ENCODE data around the gene TTC28. TPM values are rescaled to one million over a fixed set of nuclear protein-coding genes. Genes with fewer than 3 reads are reported as not detected.

The TTC28 gene
- total RNA-seq, 1 donor from 2014 or later = 1.3 TPM

DNA sequence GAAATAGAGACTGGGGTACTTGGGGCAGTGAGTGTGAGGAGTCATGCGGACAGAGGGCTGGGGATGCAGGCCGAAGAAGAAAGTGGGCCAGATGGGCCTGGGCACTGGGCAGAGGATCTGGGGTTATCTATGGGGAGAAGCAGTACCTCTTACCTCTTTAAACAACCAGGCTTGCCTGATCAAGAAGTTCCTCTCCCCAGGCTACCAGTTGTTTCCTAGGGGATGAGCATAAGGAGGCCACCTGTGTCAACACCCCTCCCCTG is 662.2 kb downstream of the TTC28 start:
- TF ChIP-seq, protein P1, sequence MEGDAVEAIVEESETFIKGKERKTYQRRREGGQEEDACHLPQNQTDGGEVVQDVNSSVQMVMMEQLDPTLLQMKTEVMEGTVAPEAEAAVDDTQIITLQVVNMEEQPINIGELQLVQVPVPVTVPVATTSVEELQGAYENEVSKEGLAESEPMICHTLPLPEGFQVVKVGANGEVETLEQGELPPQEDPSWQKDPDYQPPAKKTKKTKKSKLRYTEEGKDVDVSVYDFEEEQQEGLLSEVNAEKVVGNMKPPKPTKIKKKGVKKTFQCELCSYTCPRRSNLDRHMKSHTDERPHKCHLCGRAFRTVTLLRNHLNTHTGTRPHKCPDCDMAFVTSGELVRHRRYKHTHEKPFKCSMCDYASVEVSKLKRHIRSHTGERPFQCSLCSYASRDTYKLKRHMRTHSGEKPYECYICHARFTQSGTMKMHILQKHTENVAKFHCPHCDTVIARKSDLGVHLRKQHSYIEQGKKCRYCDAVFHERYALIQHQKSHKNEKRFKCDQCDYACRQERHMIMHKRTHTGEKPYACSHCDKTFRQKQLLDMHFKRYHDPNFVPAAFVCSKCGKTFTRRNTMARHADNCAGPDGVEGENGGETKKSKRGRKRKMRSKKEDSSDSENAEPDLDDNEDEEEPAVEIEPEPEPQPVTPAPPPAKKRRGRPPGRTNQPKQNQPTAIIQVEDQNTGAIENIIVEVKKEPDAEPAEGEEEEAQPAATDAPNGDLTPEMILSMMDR (IDR thresholded peaks at IDR 0.05; ENCODE audit: insufficient read depth, low read length, severe bottlenecking) = no peak
- DNase-seq (ENCODE audit: low read depth) = no peak
- no peak for FAIRE-seq

DNA sequence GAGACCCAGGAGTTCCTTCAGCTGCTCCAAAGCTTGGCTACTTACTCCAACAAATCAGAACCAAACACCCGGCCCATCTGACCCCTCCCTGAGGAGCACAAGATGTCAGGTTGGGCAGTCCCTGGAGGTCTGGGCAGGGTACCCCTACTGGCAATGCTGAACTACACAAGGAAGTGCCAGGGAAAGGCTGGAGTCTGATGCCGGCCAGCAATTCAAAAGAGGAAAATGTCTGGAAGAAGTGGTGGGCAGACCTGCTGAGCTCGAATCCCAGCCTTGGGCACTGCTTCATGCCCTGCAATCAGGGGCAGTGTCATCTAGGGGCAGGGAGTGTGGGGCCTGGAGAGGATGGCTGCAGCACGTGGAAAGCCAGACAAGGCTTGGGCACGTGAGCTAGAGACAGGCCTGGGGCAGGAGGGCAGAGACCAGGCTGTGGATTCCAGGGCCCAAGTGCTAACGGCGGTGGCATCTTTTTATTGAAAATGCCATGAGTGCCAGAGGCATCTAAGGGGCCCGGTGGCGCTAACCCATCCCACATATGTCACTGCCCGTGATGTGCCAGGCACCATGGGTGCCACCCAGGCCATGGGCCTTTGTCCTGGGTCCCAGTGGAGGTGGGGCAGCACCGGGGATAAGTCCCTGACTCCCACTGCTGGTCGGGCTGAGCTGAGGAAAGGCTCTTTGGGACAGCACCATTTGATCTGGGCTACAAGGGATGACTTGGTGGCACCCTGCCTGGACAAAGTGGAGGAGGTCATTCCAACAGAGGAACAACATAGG is 662.7 kb downstream of the TTC28 start:
- Histone ChIP-seq H3K4me3 (ENCODE audit: low read depth, low read length) (no peak overlapping the region), H3K36me3 (ENCODE audit: control insufficient read depth, insufficient read depth, low read length) (no peaks in the 10 kb centered on the region), H3K27me3 (ENCODE audit: control insufficient read depth, insufficient read depth, low read length) (peaks cover 2% of the 10 kb centered on the region)
- TF ChIP-seq, protein P1 (IDR thresholded peaks at IDR 0.05; ENCODE audit: insufficient read depth, low read length, severe bottlenecking) = no peak
- DNase-seq (ENCODE audit: low read depth) = no peak
- FAIRE-seq = no peak

More for the DNA sequence above, 662.2 kb downstream of the TTC28 start:
- H3K27me3 ChIP-seq (ENCODE audit: control insufficient read depth, insufficient read depth, low read length) = peaks cover 2% of the 10 kb centered on the region
- H3K4me3 ChIP-seq (ENCODE audit: low read depth, low read length) = no peak overlapping the region
- no peaks in the 10 kb centered on the region for H3K36me3 ChIP-seq (ENCODE audit: control insufficient read depth, insufficient read depth, low read length)

DNA sequence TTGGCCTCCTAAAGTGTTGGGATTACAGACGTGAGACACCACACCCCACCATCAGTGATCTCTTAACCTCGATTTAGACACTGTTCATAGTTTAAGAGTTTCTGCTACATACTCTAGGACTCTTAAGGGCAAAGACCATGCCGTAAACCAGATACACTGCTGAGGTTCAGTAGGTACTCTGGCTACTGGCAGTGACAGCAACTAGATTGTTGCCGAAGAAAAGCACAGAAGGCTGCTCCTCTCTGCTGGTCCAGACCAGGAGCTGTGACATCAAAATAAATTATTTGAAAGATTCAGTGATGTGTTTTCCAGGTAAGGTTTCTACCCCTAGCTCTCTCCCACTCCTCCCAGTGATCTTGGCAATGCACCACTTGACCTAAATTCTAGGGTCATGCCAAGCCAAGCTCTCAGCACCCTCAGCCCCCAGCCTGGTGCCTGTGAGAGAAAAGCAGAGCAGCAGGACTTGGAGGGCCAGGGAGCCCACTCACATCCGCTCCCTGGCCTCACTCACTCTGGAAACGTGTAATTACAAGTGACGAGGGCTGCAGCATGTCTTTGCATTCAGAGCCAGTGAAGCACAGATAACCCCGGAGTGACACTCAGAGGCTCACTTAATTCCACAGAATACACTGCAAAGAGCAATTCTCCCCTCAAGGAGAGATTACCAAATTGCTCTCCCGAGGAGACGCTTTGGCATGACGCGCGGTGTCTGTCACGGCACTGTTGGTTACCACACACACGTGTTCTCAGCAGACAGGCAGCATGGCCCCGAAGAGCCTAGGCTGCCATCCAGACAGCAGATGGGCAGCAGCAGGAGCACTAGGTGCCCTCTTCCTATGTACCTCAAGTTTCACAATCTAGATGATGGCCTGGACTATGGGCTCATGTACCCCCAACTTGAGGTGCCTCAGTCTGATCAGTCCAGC is 663.7 kb downstream of the TTC28 start:
- Histone ChIP-seq H3K4me3 (ENCODE audit: low read depth, low read length) (no peak overlapping the region), H3K36me3 (ENCODE audit: control insufficient read depth, insufficient read depth, low read length) (no peaks in the 10 kb centered on the region), H3K27me3 (ENCODE audit: control insufficient read depth, insufficient read depth, low read length) (peaks cover 2% of the 10 kb centered on the region)
- FAIRE-seq (no peak), DNase-seq (ENCODE audit: low read depth) (no peak)
- TF ChIP-seq, protein P1 (IDR thresholded peaks at IDR 0.05; ENCODE audit: insufficient read depth, low read length, severe bottlenecking) = no peak

DNA sequence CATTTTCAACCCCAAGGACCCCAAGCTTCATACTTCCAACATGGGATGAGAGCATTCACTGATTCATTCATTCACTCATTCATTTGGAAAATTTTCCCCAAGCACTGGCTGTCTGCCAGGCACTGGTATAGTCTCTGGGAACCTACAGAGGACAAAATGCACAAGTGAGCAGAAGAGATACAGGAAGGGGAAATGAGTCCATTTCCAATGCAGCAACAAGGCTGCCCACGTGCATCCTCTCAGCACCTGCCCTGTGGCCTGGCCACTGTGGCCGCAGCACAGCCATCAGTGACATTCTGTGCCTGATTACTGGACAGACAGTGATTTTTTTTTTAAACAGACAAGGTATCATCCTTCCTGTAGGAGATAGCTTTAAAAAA is 664.6 kb downstream of the TTC28 start:
- no peaks in the 10 kb centered on the region for H3K36me3 ChIP-seq (ENCODE audit: control insufficient read depth, insufficient read depth, low read length)
- TF ChIP-seq, protein P1 (IDR thresholded peaks at IDR 0.05; ENCODE audit: insufficient read depth, low read length, severe bottlenecking) = no peak
- no peak overlapping the region for H3K4me3 ChIP-seq (ENCODE audit: low read depth, low read length)
- peaks cover 2% of the 10 kb centered on the region for H3K27me3 ChIP-seq (ENCODE audit: control insufficient read depth, insufficient read depth, low read length)
- DNase-seq (ENCODE audit: low read depth) (no peak), FAIRE-seq (no peak)

DNA sequence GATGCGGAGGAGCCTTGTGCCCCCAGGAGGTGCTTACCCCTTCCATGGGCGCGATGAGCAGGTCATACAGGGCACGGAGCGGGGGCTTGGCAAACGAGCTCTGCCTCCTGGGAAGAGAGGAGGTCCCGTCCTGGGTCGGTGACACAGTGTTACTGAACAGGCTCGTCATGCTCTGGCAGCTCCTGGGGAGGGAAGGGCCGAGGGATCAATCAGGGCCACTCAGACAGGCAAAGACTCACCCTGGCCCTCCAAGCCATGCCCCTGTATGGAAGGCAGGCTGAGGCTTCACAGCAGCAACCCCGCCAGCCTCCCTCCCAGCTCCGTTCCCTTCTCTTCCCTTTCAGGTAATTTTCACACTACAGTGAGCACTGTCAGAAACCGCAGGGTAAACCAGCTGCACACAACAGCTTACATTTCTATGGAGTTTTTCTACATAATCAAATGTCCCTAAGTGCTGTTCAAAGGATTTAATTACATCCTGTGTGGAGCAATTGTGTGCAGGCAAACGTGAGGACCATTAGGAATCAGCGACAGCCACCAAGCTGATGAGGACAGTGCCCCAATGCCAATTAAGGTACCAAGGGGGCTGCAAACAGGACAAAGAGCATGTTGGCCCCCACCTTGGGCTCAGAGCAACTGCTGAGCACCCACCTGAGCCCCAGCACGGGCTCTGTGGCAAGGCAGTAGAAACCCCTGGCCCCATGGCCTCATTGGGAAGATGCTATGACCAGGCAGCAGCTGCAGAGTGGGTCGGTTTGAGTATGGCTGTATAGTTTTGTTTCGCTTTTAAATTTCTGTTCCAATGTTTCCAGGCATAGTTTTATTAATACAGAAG is 665.2 kb downstream of the TTC28 start:
- FAIRE-seq = no peak
- no peak overlapping the region for H3K4me3 ChIP-seq (ENCODE audit: low read depth, low read length)
- DNase-seq (ENCODE audit: low read depth) = no peak
- peaks cover 2% of the 10 kb centered on the region for H3K27me3 ChIP-seq (ENCODE audit: control insufficient read depth, insufficient read depth, low read length)
- no peaks in the 10 kb centered on the region for H3K36me3 ChIP-seq (ENCODE audit: control insufficient read depth, insufficient read depth, low read length)
- TF ChIP-seq, protein P1 (IDR thresholded peaks at IDR 0.05; ENCODE audit: insufficient read depth, low read length, severe bottlenecking) = no peak

All from bronchial epithelial cell (primary cell).